ENCODE results near the gene FOXC2.

GRCh38 chr16:86532526-86532815 is 34.2 kb upstream of the FOXC2 start:
- no peak for TF ChIP-seq TAF1 (IDR thresholded peaks at IDR 0.05; ENCODE audit: borderline replicate concordance, insufficient read depth, low read length)
- TF ChIP-seq POLR2AphosphoS5 (IDR thresholded peaks at IDR 0.05; ENCODE audit: low read depth, low read length) = no peak
- TF ChIP-seq, protein P1, sequence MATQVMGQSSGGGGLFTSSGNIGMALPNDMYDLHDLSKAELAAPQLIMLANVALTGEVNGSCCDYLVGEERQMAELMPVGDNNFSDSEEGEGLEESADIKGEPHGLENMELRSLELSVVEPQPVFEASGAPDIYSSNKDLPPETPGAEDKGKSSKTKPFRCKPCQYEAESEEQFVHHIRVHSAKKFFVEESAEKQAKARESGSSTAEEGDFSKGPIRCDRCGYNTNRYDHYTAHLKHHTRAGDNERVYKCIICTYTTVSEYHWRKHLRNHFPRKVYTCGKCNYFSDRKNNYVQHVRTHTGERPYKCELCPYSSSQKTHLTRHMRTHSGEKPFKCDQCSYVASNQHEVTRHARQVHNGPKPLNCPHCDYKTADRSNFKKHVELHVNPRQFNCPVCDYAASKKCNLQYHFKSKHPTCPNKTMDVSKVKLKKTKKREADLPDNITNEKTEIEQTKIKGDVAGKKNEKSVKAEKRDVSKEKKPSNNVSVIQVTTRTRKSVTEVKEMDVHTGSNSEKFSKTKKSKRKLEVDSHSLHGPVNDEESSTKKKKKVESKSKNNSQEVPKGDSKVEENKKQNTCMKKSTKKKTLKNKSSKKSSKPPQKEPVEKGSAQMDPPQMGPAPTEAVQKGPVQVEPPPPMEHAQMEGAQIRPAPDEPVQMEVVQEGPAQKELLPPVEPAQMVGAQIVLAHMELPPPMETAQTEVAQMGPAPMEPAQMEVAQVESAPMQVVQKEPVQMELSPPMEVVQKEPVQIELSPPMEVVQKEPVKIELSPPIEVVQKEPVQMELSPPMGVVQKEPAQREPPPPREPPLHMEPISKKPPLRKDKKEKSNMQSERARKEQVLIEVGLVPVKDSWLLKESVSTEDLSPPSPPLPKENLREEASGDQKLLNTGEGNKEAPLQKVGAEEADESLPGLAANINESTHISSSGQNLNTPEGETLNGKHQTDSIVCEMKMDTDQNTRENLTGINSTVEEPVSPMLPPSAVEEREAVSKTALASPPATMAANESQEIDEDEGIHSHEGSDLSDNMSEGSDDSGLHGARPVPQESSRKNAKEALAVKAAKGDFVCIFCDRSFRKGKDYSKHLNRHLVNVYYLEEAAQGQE (IDR thresholded peaks at IDR 0.05; ENCODE audit: insufficient read depth in 1 of 2, low read depth in 2 of 2, low read length in 2 of 2) = no peak
- no peak for TF ChIP-seq SIN3A (IDR thresholded peaks at IDR 0.05; ENCODE audit: borderline replicate concordance, insufficient read depth, low read length)

All from PFSK-1 (cell line).